Measurements from ENCODE around the gene SRGN. TPM values are rescaled to one million over a fixed set of nuclear protein-coding genes. Genes with fewer than 3 reads are reported as not detected.

The SRGN gene
- total RNA-seq, 1 donor from 2014 or later, result 232 TPM

- H3K4me3 ChIP-seq, result no peak overlapping the region
- ATAC-seq (no peak), DNase-seq (peak; percentile 42)
- intact Hi-C loops (cut with DNase I), result no loop called here
- peak overlapping the region; percentile 83 for H3K27ac ChIP-seq
- no peaks in the 10 kb centered on the region for H3K9me3 ChIP-seq
- H3K27me3 ChIP-seq (ENCODE audit: low read depth), result no peaks in the 10 kb centered on the region
- no peaks in the 10 kb centered on the region for H3K36me3 ChIP-seq
- no peak for TF ChIP-seq CTCF (IDR thresholded peaks at IDR 0.05)
- peaks cover 65% of the 10 kb centered on the region for H3K4me1 ChIP-seq
These were observed 31.2 kb upstream of the SRGN start for GRCh38 chr10:69056536-69057260.

- H3K27me3 ChIP-seq (ENCODE audit: low read depth), result no peaks in the 10 kb centered on the region
- peak overlapping the region; percentile 23 for H3K4me3 ChIP-seq
- ATAC-seq (peak; percentile 31 to 40), DNase-seq (peak; percentile 81)
- no peaks in the 10 kb centered on the region for H3K36me3 ChIP-seq
- intact Hi-C loops (cut with DNase I), result no loop called here
- H3K27ac ChIP-seq, result peak overlapping the region; percentile 83
- no peaks in the 10 kb centered on the region for H3K9me3 ChIP-seq
- TF ChIP-seq CTCF (IDR thresholded peaks at IDR 0.05), result peak; percentile 34
- H3K4me1 ChIP-seq, result peaks cover 65% of the 10 kb centered on the region
These were observed 30.5 kb upstream of the SRGN start for GRCh38 chr10:69057261-69057950.

GRCh38 chr10:69057951-69058297, 30.0 kb upstream of the SRGN start:
- Histone ChIP-seq H3K27ac (peak overlapping the region; percentile 83), H3K4me3 (peak overlapping the region; percentile 23), H3K36me3 (no peaks in the 10 kb centered on the region), H3K4me1 (peaks cover 65% of the 10 kb centered on the region), H3K9me3 (no peaks in the 10 kb centered on the region), H3K27me3 (ENCODE audit: low read depth) (no peaks in the 10 kb centered on the region)
- intact Hi-C loops (cut with DNase I), result no loop called here
- DNase-seq (no peak), ATAC-seq (no peak)
- TF ChIP-seq CTCF (IDR thresholded peaks at IDR 0.05), result no peak

- no peak overlapping the region for H3K4me3 ChIP-seq
- H3K9me3 ChIP-seq, result no peaks in the 10 kb centered on the region
- no peaks in the 10 kb centered on the region for H3K36me3 ChIP-seq
- no peak for TF ChIP-seq CTCF (IDR thresholded peaks at IDR 0.05)
- ATAC-seq (no peak), DNase-seq (no peak)
- peaks cover 81% of the 10 kb centered on the region for H3K4me1 ChIP-seq
- intact Hi-C loops (cut with DNase I), result no loop called here
- peak overlapping the region; percentile 91 for H3K27ac ChIP-seq
- H3K27me3 ChIP-seq (ENCODE audit: low read depth), result no peaks in the 10 kb centered on the region
These were observed 27.6 kb upstream of the SRGN start for GRCh38 chr10:69060127-69060798.

- Histone ChIP-seq H3K27ac (peak overlapping the region; percentile 91), H3K9me3 (no peaks in the 10 kb centered on the region), H3K27me3 (ENCODE audit: low read depth) (no peaks in the 10 kb centered on the region), H3K36me3 (no peaks in the 10 kb centered on the region), H3K4me3 (peak overlapping the region; percentile 39), H3K4me1 (peaks cover 76% of the 10 kb centered on the region)
- peak; percentile 86 to 88 for ATAC-seq
- DNase-seq, result peak; percentile 65
- intact Hi-C loops (cut with DNase I), result no loop called here
- TF ChIP-seq CTCF (IDR thresholded peaks at IDR 0.05), result no peak
These were observed 26.4 kb upstream of the SRGN start for GRCh38 chr10:69061305-69062161.

All from lower lobe of right lung (tissue), 2 donors.